Measurements from ENCODE around the gene ADGRV1.

The ADGRV1 gene

DNA sequence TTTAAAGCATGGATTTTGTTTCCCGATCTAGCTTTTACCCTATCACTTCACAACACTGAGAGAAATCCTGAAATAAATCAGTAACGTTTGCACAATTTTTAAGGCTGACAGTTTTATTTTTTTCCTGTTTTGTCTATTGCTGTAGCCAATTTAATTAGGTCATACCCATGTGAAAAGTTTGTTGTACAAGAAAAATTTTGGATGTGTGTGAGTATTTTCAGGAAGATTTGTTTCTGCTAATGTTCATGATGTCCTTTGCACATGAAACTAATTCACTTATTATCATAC, 586.7 kb downstream of the ADGRV1 start:
- no peak for DNase-seq

DNA sequence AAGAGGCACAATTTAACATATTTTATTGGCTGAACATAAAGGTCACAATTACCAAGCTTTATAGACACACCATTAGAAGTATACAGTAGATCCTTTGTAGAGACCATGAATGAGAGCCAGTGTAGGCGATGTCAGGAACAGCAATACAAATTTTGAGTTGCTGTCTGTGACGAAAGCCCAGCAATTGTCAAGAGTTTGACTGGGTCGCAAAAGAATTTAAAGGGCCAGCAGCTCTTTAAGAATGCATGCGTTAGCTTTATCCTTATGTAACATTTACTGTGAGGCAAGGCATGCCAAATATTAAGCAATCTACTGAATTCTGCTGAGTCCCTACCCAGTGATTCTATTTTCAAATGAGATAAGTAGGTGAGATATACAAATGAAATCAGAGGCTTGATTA, 587.6 kb downstream of the ADGRV1 start:
- no peak for DNase-seq

DNA sequence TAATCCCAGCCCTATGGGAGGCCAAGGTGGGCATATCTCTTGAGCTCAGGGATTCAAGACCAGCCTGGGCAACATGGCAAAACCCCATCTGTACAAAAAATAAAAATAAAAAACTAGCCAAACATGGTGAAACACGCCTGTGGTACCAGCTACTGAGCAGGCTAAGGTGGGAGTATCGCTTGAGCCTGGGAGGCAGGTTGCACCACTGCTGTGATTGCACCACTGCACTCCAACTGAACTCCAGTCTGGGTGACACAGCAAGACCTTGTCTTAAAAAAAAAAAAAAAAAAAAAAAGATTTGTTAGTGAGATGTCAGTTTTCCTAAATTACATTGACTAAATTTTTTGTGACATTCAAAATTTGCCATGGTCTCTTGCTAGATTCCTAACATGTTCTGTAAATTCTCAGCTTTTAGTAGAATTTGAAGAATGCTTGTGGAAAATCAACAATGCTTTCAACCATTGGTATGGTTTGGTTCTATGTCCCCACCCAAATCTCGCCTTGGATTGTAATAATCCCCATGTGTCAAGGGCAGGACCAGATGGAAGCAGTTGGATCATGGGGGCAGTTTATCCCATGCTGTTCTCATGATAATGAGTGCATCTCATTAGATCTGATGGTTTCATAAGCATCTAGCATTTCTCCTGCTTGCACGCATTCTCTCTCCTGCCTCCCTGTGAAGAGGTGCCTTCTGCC, 588.5 kb downstream of the ADGRV1 start:
- DNase-seq = no peak

DNA sequence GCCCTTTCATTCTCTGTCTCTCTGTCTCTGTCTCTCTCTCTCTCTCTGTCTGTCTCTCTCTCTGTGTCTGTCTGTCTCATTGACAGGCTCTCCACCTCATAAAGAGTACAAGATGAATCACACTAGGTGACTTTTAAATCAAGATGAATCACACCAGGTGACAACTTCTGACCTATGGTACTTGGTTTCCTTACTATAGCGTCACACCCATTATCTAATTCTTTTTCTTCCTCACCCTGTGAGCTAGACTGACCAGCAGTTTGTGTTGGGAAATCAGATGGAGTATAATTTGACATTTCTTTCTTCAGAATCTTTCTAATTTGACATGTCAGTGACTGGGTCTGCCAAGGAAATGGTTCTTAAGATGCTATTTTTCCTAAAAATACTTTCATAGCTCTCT, 591.6 kb downstream of the ADGRV1 start:
- DNase-seq = no peak

DNA sequence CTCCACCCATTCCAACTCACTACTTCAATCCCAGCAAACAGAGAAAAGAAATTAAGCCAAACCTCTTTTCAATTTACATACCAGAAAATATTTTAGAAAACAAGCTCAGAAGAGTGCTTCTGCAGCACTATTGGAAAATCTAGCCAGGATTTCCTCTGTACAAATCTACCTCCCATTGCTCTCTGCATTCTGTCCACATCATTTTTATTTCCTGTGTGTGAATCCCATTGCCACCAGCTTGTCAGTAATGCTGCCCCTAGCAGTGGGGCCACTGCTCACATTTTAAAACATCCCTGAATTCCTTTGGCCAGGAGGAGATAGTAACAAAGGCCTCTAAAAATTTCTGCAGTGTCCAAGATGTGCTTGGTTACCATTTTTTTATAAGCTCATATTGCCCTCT, 592.0 kb downstream of the ADGRV1 start:
- no peak for DNase-seq

DNA sequence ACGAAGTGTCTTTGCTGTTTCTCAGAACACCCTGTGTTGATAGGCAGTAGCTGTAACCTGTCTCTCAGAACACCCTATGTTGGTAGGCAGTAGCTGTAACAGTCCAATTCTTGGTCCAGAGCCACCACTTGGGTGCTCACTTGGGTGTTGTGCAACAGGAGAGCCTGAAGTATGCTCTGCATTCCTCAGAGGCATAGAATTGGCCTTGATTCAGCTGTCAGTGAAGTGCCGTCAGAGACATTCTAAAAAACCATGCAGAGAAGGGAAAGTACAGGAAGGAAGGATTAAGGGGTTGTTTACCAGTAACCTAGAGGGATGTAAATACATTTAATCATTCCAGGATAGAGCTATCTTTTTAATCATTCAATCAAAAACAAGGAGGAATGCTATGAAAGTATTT, 593.4 kb downstream of the ADGRV1 start:
- no peak for DNase-seq

DNA sequence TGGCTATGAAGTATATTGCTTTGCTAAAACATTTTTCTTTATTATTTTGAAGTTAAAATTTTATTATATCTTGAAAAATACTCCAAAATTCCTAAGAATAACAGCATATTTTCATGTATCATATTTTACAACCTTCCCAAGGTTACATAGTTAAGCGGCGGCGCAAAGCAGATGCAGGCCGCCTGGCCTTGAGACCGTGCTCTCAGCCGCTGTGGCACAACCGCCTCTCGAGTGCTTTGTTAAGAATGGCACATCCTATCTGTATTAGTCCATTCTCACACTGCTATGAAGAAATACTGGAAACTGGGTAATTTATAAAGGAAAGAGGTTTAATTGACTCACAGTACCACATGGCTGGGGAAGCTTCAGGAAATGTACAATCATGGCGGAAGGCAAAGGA, 595.7 kb downstream of the ADGRV1 start:
- DNase-seq = no peak

DNA sequence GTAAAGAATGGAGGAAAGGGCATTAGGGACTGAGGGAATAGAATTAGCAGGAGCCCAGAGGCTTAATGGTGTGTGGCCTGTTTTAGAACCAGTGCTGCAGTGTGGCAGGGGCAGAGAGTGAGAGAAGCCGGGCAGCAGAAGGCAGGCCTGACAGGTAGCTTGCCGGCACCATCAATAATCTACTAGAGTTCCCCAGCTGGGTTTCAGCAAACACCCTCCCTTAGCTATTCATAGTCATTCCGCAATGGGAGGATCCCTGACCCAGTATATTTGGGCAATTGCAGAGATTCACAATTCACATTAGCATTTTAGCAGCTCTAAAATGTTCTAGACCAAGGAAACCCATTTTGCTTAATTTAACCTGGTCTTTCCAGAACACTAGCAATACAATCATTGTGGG, 596.7 kb downstream of the ADGRV1 start:
- no peak for DNase-seq

DNA sequence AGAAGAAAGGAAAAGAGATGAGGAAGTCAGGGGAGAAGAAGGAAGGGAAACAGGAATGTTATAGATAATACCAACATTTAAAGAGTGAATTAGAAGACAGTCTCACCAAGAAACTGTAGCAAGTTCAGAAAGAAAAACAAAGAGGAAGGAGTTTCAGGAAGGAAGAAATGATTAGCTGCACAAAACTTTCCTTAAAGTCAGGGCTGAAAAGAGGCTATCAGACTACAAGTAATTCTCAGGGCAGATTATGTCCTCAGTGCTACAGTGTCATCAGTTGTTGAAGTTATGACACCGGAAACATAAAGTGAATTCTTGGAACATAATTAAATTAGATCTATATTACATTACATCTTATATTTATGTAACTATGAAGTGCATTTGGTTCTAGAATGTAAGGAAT, 597.6 kb downstream of the ADGRV1 start:
- no peak for DNase-seq

DNA sequence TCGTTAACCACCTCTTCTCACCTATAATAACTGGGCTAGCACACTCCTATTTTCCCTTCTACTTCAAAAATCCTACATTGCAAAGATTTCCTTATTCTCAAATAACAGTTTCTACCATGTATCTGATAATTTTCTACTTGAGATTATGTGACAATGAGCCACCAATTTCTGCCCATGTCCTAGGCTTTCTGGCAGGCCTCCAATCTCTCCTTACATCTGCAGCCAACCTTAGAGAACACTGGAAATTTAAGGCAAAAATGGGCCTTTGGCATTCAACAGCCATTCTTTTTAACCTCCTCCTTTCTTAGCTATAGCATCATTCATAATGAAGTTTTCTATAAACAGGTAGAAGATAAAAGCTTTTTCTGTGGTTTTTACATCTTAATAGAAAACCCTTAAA, 599.4 kb downstream of the ADGRV1 start:
- DNase-seq = no peak

DNA sequence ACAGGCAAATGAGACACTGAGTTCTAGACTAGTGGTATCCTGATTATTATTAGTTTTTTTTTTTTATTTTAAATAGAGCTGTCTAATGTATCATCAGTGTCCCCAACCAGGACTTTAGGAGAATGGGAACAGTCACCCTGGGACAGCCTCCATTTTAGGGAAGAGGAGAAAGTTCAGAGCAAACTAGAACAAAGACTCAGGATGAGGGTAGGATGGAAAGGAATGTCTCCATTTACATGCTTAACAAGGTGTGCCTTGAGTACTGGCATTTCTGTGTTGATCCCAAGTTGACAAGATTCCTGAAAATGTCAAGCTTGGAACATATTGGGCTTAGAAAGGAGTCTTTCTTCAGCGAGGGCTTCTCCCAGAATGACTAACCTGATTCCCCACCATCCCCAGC, 601.0 kb downstream of the ADGRV1 start:
- DNase-seq = no peak

DNA sequence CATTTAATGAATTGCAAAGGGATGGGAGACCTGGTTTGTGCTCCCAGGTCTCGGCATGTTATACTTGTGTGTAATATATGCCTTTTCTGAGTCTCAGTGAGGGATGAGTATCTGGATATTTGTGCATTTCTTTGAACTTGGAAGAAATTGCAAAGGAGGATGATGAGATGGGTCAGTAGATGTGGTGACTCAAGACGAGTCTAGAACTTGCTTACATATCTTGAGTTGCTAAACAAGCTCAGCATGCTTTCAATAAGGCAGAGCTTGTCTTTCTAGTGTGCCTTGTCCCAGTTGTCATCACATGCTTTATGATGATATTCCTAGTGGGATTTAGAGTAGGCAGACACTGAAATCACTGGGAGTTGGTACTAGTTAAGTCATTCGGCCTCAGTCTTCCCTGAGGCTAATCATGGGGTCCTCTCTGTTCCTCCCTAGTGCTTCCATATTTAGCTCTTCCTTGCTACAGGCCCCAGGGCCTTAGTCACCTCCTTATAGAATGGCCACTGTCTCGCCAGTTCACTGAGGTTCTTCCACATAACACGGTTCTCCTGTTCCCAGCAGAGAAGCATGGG, 602.2 kb downstream of the ADGRV1 start:
- DNase-seq = no peak

DNA sequence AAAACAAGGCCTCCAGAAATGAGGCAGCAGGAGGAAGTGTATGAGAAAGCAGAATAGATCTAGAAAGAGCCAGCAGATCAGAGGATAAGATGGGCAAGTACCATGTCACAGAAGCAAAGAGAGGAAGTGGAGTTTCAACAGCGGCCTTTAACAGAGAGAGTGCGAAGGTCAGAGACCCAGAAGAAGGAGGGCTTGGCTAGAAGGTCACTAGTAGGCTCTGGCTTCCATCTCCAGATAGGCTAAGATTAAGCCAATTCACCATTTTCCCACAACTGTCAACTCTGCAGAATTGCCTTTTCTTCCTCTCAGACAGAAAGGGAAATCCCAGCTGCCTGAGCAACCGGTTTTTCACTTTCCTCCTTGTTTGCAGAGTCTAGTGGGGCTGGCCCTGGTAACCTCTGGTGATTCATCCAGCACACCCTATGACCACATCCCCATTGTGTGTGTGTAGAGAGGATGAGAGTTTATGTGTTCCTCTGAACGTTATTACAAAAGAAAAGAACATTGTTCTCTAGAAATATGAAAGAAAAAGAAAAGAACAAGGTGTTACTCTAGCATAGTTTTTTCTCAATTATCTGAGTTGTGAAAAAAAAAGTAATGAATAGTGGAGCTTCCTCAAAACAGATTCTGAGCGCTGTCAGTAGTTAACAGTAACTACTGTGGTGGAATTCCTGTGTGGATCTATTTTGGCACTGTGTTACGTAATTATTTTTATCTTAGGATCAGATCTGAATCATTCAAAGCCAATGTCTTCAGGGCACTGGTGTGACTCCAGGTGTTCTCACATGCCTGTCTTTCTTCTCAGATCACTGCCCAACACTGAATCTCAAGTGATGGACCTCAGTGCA, 604.2 kb downstream of the ADGRV1 start:
- DNase-seq = no peak

DNA sequence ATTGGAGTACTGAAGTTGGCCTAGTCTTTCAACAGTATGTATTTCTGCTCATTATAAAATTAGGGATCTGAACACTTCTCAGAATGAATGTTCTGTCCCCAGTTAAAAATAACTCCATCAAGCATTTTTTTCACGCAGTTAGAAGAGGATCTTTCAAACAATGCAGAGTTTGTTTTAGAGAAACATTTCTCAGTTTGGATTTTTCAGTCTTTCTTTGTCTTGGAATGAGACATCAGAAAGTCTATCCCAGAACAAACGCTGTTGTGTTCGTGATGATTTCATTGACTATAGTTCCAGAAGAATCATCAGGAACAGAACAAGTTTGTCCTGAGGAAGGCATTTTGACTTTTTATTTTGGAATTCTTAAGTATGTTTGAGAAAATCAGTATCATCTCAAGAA, 605.8 kb downstream of the ADGRV1 start:
- no peak for DNase-seq

DNA sequence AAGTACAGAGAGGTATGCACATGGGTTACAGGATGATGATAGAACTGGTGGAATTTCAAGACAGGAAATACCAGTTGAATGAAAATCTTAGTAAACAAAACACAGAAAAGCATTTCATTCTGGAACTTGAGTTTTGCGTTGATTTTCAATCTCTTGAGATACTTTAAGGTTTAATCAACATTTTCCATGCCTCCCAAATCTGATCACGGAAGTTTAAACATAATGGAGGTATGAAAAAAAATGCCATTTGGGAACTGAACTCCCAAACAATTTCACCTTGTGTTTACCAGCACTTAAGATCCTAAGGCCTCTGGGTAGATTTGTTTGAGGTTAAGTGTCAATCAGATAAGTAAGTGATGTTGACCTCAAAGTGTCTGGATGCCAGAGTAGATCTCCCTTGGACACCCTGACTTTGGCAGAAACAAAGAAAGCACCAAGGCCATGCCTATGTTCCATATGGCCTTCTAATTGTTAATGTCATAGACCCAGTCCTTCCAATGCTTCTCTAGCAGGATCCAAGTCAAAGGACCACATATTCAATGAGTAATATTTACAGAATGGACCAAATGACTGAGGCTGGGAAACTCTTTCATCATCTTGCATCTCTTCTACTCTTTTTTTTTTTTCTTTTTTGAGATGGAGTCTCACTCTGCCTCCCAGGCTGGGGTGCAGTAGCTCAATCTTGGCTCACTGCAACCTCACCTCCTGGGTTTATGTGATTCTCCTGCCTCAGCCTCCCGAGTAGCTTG, 607.6 kb downstream of the ADGRV1 start:
- DNase-seq = no peak

DNA sequence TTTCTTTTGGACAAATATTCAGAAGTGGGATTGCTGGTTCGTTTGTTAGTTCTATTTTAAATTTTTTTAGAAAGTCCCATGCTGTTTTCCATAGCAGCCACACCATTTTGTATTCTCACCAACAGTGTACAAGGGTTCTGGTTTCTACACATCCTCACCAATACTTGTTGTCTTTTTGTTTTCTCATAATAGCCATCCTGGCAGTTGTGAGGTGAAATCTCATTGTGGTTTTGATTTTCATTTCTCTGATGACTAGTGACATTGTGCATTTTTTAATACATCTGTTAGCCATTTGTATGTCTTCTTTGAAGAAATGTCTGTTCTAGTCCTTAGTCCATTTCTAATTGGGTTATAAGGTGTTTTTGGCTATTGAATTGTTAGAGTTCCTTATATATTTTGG, 610.3 kb downstream of the ADGRV1 start:
- no peak for DNase-seq

DNA sequence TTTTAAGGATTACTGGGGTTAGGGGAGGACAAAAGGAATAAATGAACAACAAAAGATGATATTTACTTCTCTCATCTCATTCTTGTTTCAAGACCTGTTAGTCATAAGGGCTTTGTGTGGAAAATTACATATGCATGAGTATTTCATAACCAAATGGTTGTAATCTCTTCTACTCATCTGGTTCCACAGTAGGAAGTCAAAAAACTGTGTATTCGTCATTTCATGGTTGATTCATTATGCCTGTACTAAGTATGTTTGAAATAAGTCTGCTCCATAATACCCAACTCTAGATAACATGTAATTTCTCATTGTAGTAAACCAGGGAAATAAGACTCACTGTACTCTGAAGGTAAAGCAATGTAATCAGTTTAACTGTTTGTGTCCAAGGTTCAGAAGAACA, 611.7 kb downstream of the ADGRV1 start:
- DNase-seq = no peak

DNA sequence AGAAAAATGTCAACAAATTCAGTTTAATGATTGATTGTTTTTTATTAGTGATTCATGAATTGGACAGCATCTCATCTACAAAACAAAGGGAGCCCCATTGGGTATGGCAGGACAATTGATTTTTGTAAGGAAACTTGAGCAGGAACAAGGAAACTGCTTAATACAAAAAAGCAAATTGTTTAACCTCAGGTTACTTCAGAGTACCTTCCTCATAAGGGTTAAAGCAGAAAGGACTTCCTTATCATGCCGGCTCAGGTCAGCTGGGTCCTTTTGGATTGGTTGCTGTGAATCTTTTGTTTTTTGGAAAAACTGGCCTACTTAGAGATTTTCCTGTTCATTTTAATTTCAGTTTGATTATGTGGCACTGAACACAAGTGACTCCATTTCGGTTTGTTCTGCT, 612.7 kb downstream of the ADGRV1 start:
- DNase-seq = no peak

DNA sequence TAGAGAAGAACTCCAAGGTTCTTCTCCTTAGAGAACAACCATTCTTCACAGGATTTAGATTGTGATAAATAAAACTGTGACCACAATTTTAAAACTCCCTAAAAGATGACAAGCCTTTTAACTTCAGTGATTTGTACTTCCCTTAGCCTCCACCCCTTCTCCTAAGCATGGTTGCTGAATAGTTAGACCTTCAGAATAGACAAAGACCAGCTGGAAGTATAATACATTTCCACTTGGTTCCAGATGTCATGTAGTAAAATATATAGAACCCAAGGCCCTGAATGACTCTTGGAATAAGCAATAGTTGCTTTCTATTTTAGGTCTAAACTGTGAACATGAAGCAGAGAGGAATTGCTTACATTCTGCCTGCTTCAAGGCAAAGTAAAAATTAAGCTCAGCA, 615.8 kb downstream of the ADGRV1 start:
- no peak for DNase-seq

DNA sequence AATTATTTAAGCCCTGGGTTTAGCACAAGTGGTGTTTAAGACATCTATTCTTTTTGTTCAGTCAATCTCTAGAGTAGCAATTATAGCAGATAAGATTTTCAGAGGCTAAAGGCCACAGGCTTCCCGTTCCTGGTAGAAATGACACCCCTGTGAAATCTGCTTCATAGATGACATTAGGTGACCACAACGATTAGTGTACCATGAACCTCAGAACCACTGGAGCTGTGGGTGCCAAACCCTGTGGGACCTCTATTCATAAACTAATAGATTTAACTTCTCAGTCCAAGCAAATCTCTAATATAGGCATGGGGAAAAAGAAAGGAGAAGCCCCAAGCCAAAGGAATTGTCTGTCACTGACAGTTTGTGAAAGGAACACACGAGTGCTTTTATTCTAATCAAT, 617.1 kb downstream of the ADGRV1 start:
- no peak for DNase-seq

DNA sequence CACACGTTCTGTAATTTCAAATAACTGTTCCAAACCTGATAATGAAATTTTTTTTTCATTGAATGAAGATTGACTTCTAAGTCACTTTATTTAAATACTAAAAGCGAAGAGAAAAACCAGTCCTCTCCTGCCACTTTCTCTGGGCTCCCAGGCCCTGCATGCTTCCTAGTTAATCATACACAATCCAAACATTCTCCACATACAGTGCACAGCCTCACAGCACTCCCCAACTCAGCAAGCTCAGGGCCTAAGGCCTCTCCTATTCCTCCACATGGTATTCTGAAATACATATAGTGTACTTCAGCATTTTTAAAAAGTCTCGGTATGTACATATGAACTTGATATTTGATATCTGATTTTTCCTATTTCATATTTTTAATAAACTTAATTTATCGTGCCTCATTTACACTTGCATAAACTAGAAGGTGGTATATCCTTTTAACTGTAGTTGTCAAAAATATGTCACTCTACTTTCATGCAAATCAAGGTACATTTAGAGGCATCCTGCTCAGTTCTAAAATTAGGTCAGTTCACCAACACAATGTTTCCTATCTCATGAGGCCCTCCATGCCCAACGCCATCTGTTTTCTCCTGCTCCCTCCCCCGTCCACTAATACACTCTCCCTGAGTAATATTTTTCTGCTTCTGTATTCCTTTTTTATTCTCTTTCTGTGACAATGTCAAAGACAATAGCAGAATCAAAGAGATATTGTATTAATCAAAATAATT, 617.9 kb downstream of the ADGRV1 start:
- no peak for DNase-seq

DNA sequence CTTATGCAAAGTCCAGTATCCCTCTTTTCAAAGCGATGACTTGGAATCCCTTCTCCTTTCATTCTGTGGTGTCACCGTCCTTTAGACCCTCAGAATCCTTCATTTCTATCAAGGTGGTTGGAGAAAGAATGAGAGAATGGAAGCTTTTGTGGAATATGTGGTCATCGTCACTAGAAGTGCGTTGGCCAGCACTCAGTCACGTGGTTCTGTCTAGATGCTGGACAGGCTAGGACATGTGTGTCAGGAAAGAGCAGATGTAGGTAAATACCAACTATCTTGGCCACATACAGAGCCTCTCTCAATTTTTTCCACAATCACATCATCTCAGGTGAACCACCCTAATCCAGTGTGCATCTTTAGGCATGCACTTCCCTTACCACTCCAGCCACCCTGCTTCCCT, 618.5 kb downstream of the ADGRV1 start:
- DNase-seq = no peak

DNA sequence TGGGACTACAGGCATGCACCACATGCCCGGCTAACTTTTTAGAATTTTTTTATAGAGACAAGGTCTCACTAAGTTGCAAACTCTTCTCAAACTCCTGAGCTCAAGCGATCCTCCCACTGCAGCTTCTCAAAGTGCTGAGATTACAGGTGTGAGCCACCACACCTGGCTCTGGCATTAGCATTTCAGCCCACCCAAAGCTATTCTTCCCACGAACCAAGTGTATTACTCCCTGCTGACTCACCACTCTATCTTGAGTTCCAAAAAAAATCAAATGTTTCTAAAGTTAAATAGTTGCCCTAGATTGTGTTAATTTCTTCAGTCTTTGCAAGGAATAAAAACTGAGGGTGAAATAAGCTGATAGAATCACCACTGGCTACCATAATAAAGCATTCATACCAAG, 619.0 kb downstream of the ADGRV1 start:
- DNase-seq = no peak

Measured in activated gamma-delta T cell (primary cell).